Spinal cord (tissue), 10 donors: ENCODE data around the gene ATP6V1B1. TPM values are rescaled to one million over a fixed set of nuclear protein-coding genes. Genes with fewer than 3 reads are reported as not detected.

ENCODE experiments used
- DNase-seq, 6 donors: peaks; one replicate each; pipeline versions ENCODE4 v3.0.0 to v3.0.0-alpha.2; 2013 to 2015; ENCODE audit warnings: low spot score in 6 of 6, low read depth in 4 of 6
- H3K27ac ChIP-seq: one replicate; pipeline ENCODE4 v1.5.1; 2013; ENCODE audit warnings: low read depth, low read length, control low read depth
- H3K27me3 ChIP-seq: one replicate; pipeline ENCODE4 v1.6.1; 2013; ENCODE audit warnings: low read length; ENCODE audit not compliant: control insufficient read depth, insufficient read depth
- H3K36me3 ChIP-seq: one replicate; pipeline ENCODE4 v1.6.1; 2013; ENCODE audit warnings: low read length; ENCODE audit not compliant: control insufficient read depth, insufficient read depth
- H3K4me1 ChIP-seq: one replicate; pipeline ENCODE4 v1.6.1; 2013; ENCODE audit warnings: low read length; ENCODE audit not compliant: control insufficient read depth, insufficient read depth
- H3K4me3 ChIP-seq: one replicate; pipeline ENCODE4 v1.5.1; 2013; ENCODE audit warnings: low read depth, low read length, control low read depth
- H3K9me3 ChIP-seq: one replicate; pipeline ENCODE4 v1.6.1; 2013; ENCODE audit warnings: low read length; ENCODE audit not compliant: control insufficient read depth, insufficient read depth
- WGBS: methylation state at CpG from one replicate; pipeline ENCODE4 v1.1.5; 2013; ENCODE audit warnings: missing lambda C conversion rate; ENCODE audit not compliant: insufficient coverage; 5-methylcytosine and 5-hydroxymethylcytosine counted together
- polyA plus RNA-seq, 2 donors: library from polyadenylated mRNA; unstranded; fragments of 120-200 nt; gene quantifications; one replicate each; pipeline ENCODE4 v1.2.1, GENCODE V29; 2013; ENCODE audit not compliant: insufficient read length in 2 of 2
- total RNA-seq, 2 donors: library from RNA; depleted of rRNA in 1 of 2; stranded (reverse); fragments of 120-200 nt in 1 of 2; fragments of >200 nt in 1 of 2; gene quantifications; one replicate each; pipeline versions ENCODE4 v1.2.3 to v1.2.4, GENCODE V29; 2013 to 2014
- donor health status: healthy.

The ATP6V1B1 gene
- total and polyA plus RNA-seq, 4 donors: 0.39 to 0.59 (median 0.40) TPM; not detected in 1

- Histone ChIP-seq H3K27me3 (peaks cover 14% of the 10 kb centered on the region), H3K4me1 (no peaks in the 10 kb centered on the region), H3K36me3 (no peaks in the 10 kb centered on the region), H3K27ac (no peak overlapping the region), H3K9me3 (no peaks in the 10 kb centered on the region), H3K4me3 (no peak overlapping the region)
- 73% methylated on average over 2 of the region's 6 CpGs for WGBS
- no peak for DNase-seq
Measured at GRCh38 chr2:70957798-70958197, 22.1 kb downstream of the ATP6V1B1 start.

- Histone ChIP-seq H3K4me3 (no peak overlapping the region), H3K4me1 (no peaks in the 10 kb centered on the region), H3K27ac (no peak overlapping the region), H3K9me3 (no peaks in the 10 kb centered on the region), H3K36me3 (no peaks in the 10 kb centered on the region), H3K27me3 (peaks cover 19% of the 10 kb centered on the region)
- no peak for DNase-seq
- WGBS: 94% methylated on average over 3 of the region's 6 CpGs
Measured at GRCh38 chr2:70958759-70959158, 23.1 kb downstream of the ATP6V1B1 start.

- Histone ChIP-seq H3K4me1 (peaks cover under 1% of the 10 kb centered on the region), H3K4me3 (no peak overlapping the region), H3K36me3 (no peaks in the 10 kb centered on the region), H3K27me3 (peaks cover 24% of the 10 kb centered on the region), H3K9me3 (no peaks in the 10 kb centered on the region), H3K27ac (no peak overlapping the region)
- no peak for DNase-seq
- 91% methylated on average over 9 of the region's 9 CpGs for WGBS
Measured at GRCh38 chr2:70959271-70959761, 23.6 kb downstream of the ATP6V1B1 start.

- H3K4me1 ChIP-seq: peaks cover 9% of the 10 kb centered on the region
- 84% methylated on average over 15 of the region's 17 CpGs for WGBS
- no peak overlapping the region for H3K4me3 ChIP-seq
- peaks cover 25% of the 10 kb centered on the region for H3K27me3 ChIP-seq
- DNase-seq: no peak
- no peak overlapping the region for H3K27ac ChIP-seq
- H3K9me3 ChIP-seq: no peaks in the 10 kb centered on the region
- no peaks in the 10 kb centered on the region for H3K36me3 ChIP-seq
Measured at GRCh38 chr2:70959851-70960832, 24.4 kb downstream of the ATP6V1B1 start.

GRCh38 chr2:70960833-70961647 is 25.3 kb downstream of the ATP6V1B1 start:
- Histone ChIP-seq H3K27ac (no peak overlapping the region), H3K27me3 (peaks cover 31% of the 10 kb centered on the region), H3K9me3 (no peaks in the 10 kb centered on the region), H3K4me1 (peaks cover 10% of the 10 kb centered on the region), H3K4me3 (no peak overlapping the region), H3K36me3 (no peaks in the 10 kb centered on the region)
- no peak for DNase-seq
- 63% methylated on average over 14 of the region's 14 CpGs for WGBS

- WGBS: 90% methylated on average over 2 of the region's 4 CpGs
- peaks cover 31% of the 10 kb centered on the region for H3K27me3 ChIP-seq
- no peak overlapping the region for H3K4me3 ChIP-seq
- no peak for DNase-seq
- H3K9me3 ChIP-seq: no peaks in the 10 kb centered on the region
- H3K4me1 ChIP-seq: peaks cover 10% of the 10 kb centered on the region
- H3K27ac ChIP-seq: no peak overlapping the region
- H3K36me3 ChIP-seq: no peaks in the 10 kb centered on the region
Measured at GRCh38 chr2:70961648-70961994, 25.9 kb downstream of the ATP6V1B1 start.

- no peaks in the 10 kb centered on the region for H3K9me3 ChIP-seq
- H3K27ac ChIP-seq: no peak overlapping the region
- H3K4me3 ChIP-seq: no peak overlapping the region
- no peak for DNase-seq
- H3K27me3 ChIP-seq: peaks cover 31% of the 10 kb centered on the region
- WGBS: 78% methylated on average over 9 of the region's 12 CpGs
- peaks cover 10% of the 10 kb centered on the region for H3K4me1 ChIP-seq
- H3K36me3 ChIP-seq: no peaks in the 10 kb centered on the region
Measured at GRCh38 chr2:70962211-70962884, 26.6 kb downstream of the ATP6V1B1 start.

- Histone ChIP-seq H3K4me1 (peaks cover 10% of the 10 kb centered on the region), H3K36me3 (no peaks in the 10 kb centered on the region), H3K9me3 (no peaks in the 10 kb centered on the region), H3K27me3 (peaks cover 27% of the 10 kb centered on the region), H3K4me3 (no peak overlapping the region), H3K27ac (no peak overlapping the region)
- WGBS: 75% methylated on average over 17 of the region's 18 CpGs
- DNase-seq: no peak
Measured at GRCh38 chr2:70962885-70963878, 27.5 kb downstream of the ATP6V1B1 start.
